ENCODE data around the gene SARS2. TPM values are rescaled to one million over a fixed set of nuclear protein-coding genes. Genes with fewer than 3 reads are reported as not detected.
A peak's percentile ranks its signal among the peaks of the same experiment; 100 is the strongest.

Gene SARS2
- polyA plus RNA-seq (2012; ENCODE audit: low read depth, missing spikeins): 25.4 TPM

DNA sequence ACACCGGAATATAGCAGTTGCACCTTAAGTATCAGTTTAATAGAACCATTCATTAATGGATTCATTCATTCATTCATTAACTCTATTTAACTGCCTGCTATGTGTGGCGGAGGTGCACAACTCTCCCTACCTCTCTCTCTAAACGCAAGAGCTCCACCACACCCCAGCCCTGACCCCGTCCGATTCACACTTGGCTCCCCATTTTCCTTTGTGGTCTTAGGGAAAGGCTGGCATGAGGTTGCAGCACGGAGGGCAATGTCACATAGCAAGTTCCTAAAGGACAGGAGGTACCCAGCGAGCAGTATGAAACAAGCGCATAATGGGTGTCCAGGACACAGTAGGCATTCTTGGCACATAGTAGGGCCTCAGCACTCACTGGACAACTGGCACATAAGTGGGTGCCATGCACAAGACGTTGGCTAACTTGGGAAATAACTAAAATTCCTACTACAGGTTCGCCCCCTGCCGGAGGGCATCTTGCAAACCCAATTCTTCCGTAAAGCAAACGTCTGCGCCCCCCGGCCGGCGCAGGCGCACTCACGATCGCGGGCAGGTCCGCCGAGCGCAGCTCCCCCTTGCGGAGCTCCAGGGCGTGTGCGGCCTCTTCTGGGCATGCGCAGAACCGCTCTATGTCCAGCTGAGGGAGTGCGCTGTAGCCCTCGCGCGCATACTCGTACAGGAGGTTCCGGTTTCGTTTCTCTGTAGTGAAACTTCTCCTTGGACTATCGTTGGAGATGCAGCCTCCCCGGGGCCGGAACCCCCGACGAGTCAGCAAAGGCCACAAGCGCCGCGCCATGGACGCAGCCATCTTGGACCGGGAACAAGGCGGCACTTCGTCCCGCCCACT is at the start of gene SARS2:
TSS of gene SARS2 (minus strand) at position 835 of the 847 bp plus-strand sequence. CDS start at position 808, 27 bp downstream.
- no peak for FAIRE-seq
- peak; percentile 90 for DNase-seq (ENCODE audit: insufficient read length, low spot score)
- TF ChIP-seq POLR2A (IDR thresholded peaks at IDR 0.05; ENCODE audit: low read depth, low read length) (no peak; the same call in 1 of the 2 replicates), TAF1 (IDR thresholded peaks at IDR 0.05; ENCODE audit: low read depth, low read length) (peak; percentile 94), POU2F2 (IDR thresholded peaks at IDR 0.05; ENCODE audit: low read depth, low read length) (no peak; the same call in none of the 2 replicates), POLR2AphosphoS5 (IDR thresholded peaks at IDR 0.05; ENCODE audit: low read depth, low read length) (peak; percentile 90; the same call in 1 of the 2 replicates), SPI1 (IDR thresholded peaks at IDR 0.05; ENCODE audit: low read depth, low read length) (no peak), PAX5 (IDR thresholded peaks at IDR 0.05; ENCODE audit: insufficient read depth, low read length, severe bottlenecking) (no peak)

- no peak for DNase-seq (ENCODE audit: insufficient read length, low spot score)
- FAIRE-seq: no peak
- TF ChIP-seq PAX5 (IDR thresholded peaks at IDR 0.05; ENCODE audit: insufficient read depth, low read length, severe bottlenecking): no peak
- TF ChIP-seq SPI1 (IDR thresholded peaks at IDR 0.05; ENCODE audit: low read depth, low read length): no peak
- no peak for TF ChIP-seq TAF1 (IDR thresholded peaks at IDR 0.05; ENCODE audit: low read depth, low read length)
- no peak for TF ChIP-seq POU2F2 (IDR thresholded peaks at IDR 0.05; ENCODE audit: low read depth, low read length)
- TF ChIP-seq POLR2AphosphoS5 (IDR thresholded peaks at IDR 0.05; ENCODE audit: low read depth, low read length): no peak
- no peak for TF ChIP-seq POLR2A (IDR thresholded peaks at IDR 0.05; ENCODE audit: low read depth, low read length)
Observed at GRCh38 chr19:38979812-38980211, 49.2 kb upstream of the SARS2 start.

- FAIRE-seq (no peak), DNase-seq (ENCODE audit: insufficient read length, low spot score) (no peak)
- no peak for TF ChIP-seq PAX5 (IDR thresholded peaks at IDR 0.05; ENCODE audit: insufficient read depth, low read length, severe bottlenecking)
- TF ChIP-seq POLR2A (IDR thresholded peaks at IDR 0.05; ENCODE audit: low read depth, low read length): no peak
- TF ChIP-seq TAF1 (IDR thresholded peaks at IDR 0.05; ENCODE audit: low read depth, low read length): no peak
- no peak for TF ChIP-seq POLR2AphosphoS5 (IDR thresholded peaks at IDR 0.05; ENCODE audit: low read depth, low read length)
Observed at GRCh38 chr19:38978326-38978689, 47.7 kb upstream of the SARS2 start.

- TF ChIP-seq SPI1 (IDR thresholded peaks at IDR 0.05; ENCODE audit: low read depth, low read length) (no peak), TAF1 (IDR thresholded peaks at IDR 0.05; ENCODE audit: low read depth, low read length) (no peak), PAX5 (IDR thresholded peaks at IDR 0.05; ENCODE audit: insufficient read depth, low read length, severe bottlenecking) (no peak), POLR2AphosphoS5 (IDR thresholded peaks at IDR 0.05; ENCODE audit: low read depth, low read length) (no peak), POU2F2 (IDR thresholded peaks at IDR 0.05; ENCODE audit: low read depth, low read length) (no peak), POLR2A (IDR thresholded peaks at IDR 0.05; ENCODE audit: low read depth, low read length) (no peak)
- DNase-seq (ENCODE audit: insufficient read length, low spot score): peak; percentile 58
- peak; percentile 90 for FAIRE-seq
Observed at GRCh38 chr19:38977445-38978325, 47.1 kb upstream of the SARS2 start.

- TF ChIP-seq POLR2A (IDR thresholded peaks at IDR 0.05; ENCODE audit: low read depth, low read length): no peak
- no peak for TF ChIP-seq PAX5 (IDR thresholded peaks at IDR 0.05; ENCODE audit: insufficient read depth, low read length, severe bottlenecking)
- no peak for TF ChIP-seq TAF1 (IDR thresholded peaks at IDR 0.05; ENCODE audit: low read depth, low read length)
- TF ChIP-seq POLR2AphosphoS5 (IDR thresholded peaks at IDR 0.05; ENCODE audit: low read depth, low read length): no peak
- no peak for TF ChIP-seq SPI1 (IDR thresholded peaks at IDR 0.05; ENCODE audit: low read depth, low read length)
- no peak for TF ChIP-seq POU2F2 (IDR thresholded peaks at IDR 0.05; ENCODE audit: low read depth, low read length)
- DNase-seq (ENCODE audit: insufficient read length, low spot score) (no peak), FAIRE-seq (no peak)
Observed at GRCh38 chr19:38975861-38976271, 45.3 kb upstream of the SARS2 start.

DNA sequence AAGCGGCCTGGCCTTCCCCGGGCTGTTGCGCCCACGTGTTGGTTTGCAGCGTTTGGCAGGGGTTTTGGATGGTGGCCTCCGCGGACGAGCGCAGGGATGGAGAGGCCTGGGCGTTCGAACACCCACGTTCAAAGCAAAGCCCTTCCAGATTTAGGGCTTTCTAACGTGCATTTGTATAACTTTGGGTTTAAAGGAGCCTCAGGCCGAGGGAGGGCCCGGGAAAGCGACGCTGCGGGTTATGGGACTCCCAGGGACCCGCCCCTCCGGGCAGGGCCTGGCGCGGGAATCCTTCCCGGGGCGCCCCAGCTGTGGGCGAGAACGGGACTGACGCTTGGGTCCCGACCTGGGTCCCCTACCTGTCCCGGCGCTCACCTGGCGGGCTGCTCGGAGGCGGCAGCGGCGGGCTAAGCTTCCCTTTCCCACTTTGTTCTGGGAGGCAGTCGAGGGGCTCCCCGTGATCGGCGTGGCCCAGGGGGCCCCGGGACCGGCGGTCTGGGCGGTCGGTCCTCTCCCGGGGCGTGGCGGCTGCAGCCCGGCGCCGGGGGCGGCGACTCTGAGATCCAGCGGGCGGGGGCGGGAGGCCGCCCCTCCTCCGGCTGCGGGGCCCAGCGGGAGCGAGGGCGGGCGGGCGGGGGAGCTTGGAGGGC is 44.8 kb upstream of the SARS2 start, which contains the start of gene FBXO17:
TSS of gene FBXO17 (minus strand) at position 529 of the 647 bp plus-strand sequence. CDS start 25,423 bp downstream, outside the sequence.
- TF ChIP-seq POLR2AphosphoS5 (IDR thresholded peaks at IDR 0.05; ENCODE audit: low read depth, low read length) (no peak), POU2F2 (IDR thresholded peaks at IDR 0.05; ENCODE audit: low read depth, low read length) (no peak), SPI1 (IDR thresholded peaks at IDR 0.05; ENCODE audit: low read depth, low read length) (no peak), PAX5 (IDR thresholded peaks at IDR 0.05; ENCODE audit: insufficient read depth, low read length, severe bottlenecking) (no peak), POLR2A (IDR thresholded peaks at IDR 0.05; ENCODE audit: low read depth, low read length) (no peak), TAF1 (IDR thresholded peaks at IDR 0.05; ENCODE audit: low read depth, low read length) (no peak)
- FAIRE-seq: no peak
- no peak for DNase-seq (ENCODE audit: insufficient read length, low spot score)

DNA sequence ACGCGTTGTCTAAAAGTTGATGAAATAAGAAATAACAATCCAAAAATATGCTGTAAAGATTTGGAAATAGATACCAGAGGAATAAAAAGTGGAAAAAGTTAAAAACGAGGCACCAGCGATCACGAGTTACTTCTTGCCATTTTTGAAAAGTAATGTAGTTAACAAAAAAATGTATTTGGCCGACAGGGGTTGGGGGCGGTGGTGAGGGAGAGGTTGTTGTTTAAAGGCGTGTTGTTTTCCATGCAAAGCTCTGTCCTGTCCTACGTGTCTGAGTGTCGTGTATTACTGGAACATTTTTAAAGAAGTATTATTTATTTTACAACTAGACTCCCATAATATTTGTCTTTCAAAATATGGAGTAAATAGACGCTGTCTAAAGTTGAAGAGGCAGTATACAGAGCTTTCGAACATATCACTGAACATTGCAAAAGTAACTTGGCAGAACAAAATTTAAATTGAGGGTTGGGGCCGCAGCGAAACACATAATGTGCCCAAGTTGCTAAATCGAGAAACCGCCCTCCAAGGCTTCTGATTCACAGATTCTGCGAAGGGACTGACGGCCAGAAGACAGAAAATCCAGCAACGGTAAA is 44.2 kb upstream of the SARS2 start:
- no peak for DNase-seq (ENCODE audit: insufficient read length, low spot score)
- TF ChIP-seq POU2F2 (IDR thresholded peaks at IDR 0.05; ENCODE audit: low read depth, low read length): no peak
- TF ChIP-seq POLR2A (IDR thresholded peaks at IDR 0.05; ENCODE audit: low read depth, low read length): no peak
- no peak for TF ChIP-seq TAF1 (IDR thresholded peaks at IDR 0.05; ENCODE audit: low read depth, low read length)
- TF ChIP-seq SPI1 (IDR thresholded peaks at IDR 0.05; ENCODE audit: low read depth, low read length): no peak
- TF ChIP-seq PAX5 (IDR thresholded peaks at IDR 0.05; ENCODE audit: insufficient read depth, low read length, severe bottlenecking): no peak
- TF ChIP-seq POLR2AphosphoS5 (IDR thresholded peaks at IDR 0.05; ENCODE audit: low read depth, low read length): no peak
- FAIRE-seq: no peak

GRCh38 chr19:38971672-38972071 is 41.1 kb upstream of the SARS2 start:
- DNase-seq (ENCODE audit: insufficient read length, low spot score): no peak
- no peak for FAIRE-seq
- TF ChIP-seq POLR2A (IDR thresholded peaks at IDR 0.05; ENCODE audit: low read depth, low read length): no peak
- no peak for TF ChIP-seq TAF1 (IDR thresholded peaks at IDR 0.05; ENCODE audit: low read depth, low read length)
- TF ChIP-seq POU2F2 (IDR thresholded peaks at IDR 0.05; ENCODE audit: low read depth, low read length): no peak
- no peak for TF ChIP-seq POLR2AphosphoS5 (IDR thresholded peaks at IDR 0.05; ENCODE audit: low read depth, low read length)
- TF ChIP-seq SPI1 (IDR thresholded peaks at IDR 0.05; ENCODE audit: low read depth, low read length): no peak
